Measurements from ENCODE around the gene STAC2.

The STAC2 gene

DNA sequence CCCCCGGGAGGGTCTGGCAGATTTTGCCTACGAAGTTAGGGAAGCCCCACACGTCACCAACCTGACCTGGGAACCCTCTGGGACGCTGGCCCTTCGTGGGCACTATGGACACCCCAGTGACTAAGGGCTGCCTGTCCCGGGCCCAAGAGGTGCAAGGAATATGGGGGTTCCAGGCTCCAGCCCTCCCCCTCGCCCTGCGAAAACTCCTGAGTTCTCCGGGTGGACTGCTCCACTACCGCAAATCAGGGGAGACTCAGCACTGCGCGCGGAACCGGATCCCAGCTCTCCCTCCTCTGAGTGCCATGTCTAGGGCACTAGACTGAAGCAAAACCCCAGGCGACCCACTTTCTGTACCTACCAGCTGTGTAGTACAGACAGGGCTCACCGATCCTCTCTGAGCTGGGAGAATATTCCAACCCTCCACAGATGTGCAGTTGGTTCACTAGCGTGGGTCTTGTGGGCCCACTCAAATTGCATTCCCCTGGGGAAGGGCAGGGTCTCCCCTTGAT, 59.9 kb downstream of the STAC2 start, which contains the start of gene ARL5C:
Gene ARL5C (minus strand): TSS at position 321 of the 509 bp plus-strand sequence. CDS start 401 bp downstream, outside the sequence.
- TF ChIP-seq, protein P1, sequence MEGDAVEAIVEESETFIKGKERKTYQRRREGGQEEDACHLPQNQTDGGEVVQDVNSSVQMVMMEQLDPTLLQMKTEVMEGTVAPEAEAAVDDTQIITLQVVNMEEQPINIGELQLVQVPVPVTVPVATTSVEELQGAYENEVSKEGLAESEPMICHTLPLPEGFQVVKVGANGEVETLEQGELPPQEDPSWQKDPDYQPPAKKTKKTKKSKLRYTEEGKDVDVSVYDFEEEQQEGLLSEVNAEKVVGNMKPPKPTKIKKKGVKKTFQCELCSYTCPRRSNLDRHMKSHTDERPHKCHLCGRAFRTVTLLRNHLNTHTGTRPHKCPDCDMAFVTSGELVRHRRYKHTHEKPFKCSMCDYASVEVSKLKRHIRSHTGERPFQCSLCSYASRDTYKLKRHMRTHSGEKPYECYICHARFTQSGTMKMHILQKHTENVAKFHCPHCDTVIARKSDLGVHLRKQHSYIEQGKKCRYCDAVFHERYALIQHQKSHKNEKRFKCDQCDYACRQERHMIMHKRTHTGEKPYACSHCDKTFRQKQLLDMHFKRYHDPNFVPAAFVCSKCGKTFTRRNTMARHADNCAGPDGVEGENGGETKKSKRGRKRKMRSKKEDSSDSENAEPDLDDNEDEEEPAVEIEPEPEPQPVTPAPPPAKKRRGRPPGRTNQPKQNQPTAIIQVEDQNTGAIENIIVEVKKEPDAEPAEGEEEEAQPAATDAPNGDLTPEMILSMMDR (IDR thresholded peaks at IDR 0.05; ENCODE audit: low read depth, low read length, missing control alignments) = no peak
- Histone ChIP-seq H3K27ac (no peak within 1 kb of the TSS), H3K4me3 (ENCODE audit: low read depth, low read length) (peak within 1 kb of the TSS; percentile 62), H3K27me3 (replicated peaks) (peaks cover 17% of the 10 kb centered on the region), H3K36me3 (replicated peaks) (no peaks in the 10 kb centered on the region)
- DNase-seq = no peak
- in situ Hi-C loops (cut with HindIII; ENCODE audit: low pct_ligation_motif_present, low sequenced_read_pairs) = no loop called here

- H3K27me3 ChIP-seq (replicated peaks) = peaks cover 17% of the 10 kb centered on the region
- H3K27ac ChIP-seq = no peak overlapping the region
- H3K36me3 ChIP-seq (replicated peaks) = no peaks in the 10 kb centered on the region
- in situ Hi-C loops (cut with HindIII; ENCODE audit: low pct_ligation_motif_present, low sequenced_read_pairs) = no loop called here
- H3K4me3 ChIP-seq (ENCODE audit: low read depth, low read length) = peak overlapping the region; percentile 62
- TF ChIP-seq, protein P1 (IDR thresholded peaks at IDR 0.05; ENCODE audit: low read depth, low read length, missing control alignments) = no peak
- DNase-seq = no peak
These were observed 60.4 kb downstream of the STAC2 start for GRCh38 chr17:39165178-39165840.

GRCh38 chr17:39164675-39165143, 61.0 kb downstream of the STAC2 start:
- H3K27me3 ChIP-seq (replicated peaks) = peaks cover 17% of the 10 kb centered on the region
- H3K27ac ChIP-seq = no peak overlapping the region
- TF ChIP-seq, protein P1 (IDR thresholded peaks at IDR 0.05; ENCODE audit: low read depth, low read length, missing control alignments) = peak; percentile 94
- H3K4me3 ChIP-seq (ENCODE audit: low read depth, low read length) = peak overlapping the region; percentile 62
- in situ Hi-C loops (cut with HindIII; ENCODE audit: low pct_ligation_motif_present, low sequenced_read_pairs) = no loop called here
- DNase-seq = peak; percentile 90
- H3K36me3 ChIP-seq (replicated peaks) = no peaks in the 10 kb centered on the region

GRCh38 chr17:39161962-39162361, 63.8 kb downstream of the STAC2 start:
- TF ChIP-seq, protein P1 (IDR thresholded peaks at IDR 0.05; ENCODE audit: low read depth, low read length, missing control alignments) = no peak
- Histone ChIP-seq H3K27me3 (replicated peaks) (peaks cover 14% of the 10 kb centered on the region), H3K36me3 (replicated peaks) (no peaks in the 10 kb centered on the region), H3K4me3 (ENCODE audit: low read depth, low read length) (no peak overlapping the region), H3K27ac (no peak overlapping the region)
- in situ Hi-C loops (cut with HindIII; ENCODE audit: low pct_ligation_motif_present, low sequenced_read_pairs) = no loop called here
- no peak for DNase-seq

Measured in brain microvascular endothelial cell (primary cell).